LHCN-M2 (cell line): ENCODE data around the gene PCDHGA11. TPM values are rescaled to one million over a fixed set of nuclear protein-coding genes. Genes with fewer than 3 reads are reported as not detected.
"Not testable (repeated sequence)": the region's sequence is repeated elsewhere in the genome, so short reads cannot be mapped to it uniquely, and the experiment has no call there.

Source experiments
- DNase-seq: peaks from one replicate; pipeline ENCODE4 v3.0.0-alpha.2; 2012; ENCODE audit warnings: low read depth
- total RNA-seq: library from RNA; depleted of rRNA; stranded (reverse); fragments of >200 nt; gene quantifications from 2 replicates; pipeline ENCODE4 v1.2.3, GENCODE V29; 2014

Gene PCDHGA11
- total RNA-seq, 1 experiment from 2014 or later, result 0.75 TPM

GRCh38 chr5:141398608-141399007 lies 22.2 kb upstream of the PCDHGA11 start:
- no peak for DNase-seq

DNA sequence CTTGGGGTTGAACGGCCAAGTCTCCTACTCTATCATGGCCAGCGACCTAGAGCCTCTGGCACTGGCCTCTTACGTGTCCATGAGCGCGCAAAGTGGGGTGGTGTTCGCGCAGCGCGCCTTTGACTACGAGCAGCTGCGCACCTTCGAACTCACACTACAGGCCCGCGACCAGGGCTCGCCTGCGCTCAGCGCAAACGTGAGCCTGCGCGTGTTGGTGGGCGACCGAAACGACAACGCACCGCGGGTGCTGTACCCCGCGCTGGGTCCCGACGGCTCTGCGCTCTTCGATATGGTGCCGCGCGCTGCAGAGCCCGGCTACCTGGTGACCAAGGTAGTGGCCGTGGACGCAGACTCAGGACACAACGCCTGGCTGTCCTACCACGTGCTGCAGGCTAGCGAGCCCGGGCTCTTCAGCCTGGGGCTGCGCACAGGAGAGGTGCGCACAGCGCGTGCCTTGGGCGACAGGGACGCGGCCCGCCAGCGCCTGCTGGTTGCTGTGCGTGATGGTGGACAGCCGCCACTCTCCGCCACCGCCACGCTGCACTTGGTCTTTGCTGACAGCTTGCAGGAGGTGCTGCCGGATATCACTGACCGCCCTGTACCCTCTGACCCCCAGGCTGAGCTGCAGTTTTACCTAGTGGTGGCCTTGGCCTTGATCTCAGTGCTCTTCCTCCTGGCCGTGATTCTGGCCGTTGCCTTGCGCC lies 21.1 kb upstream of the PCDHGA11 start:
- DNase-seq, result no peak

GRCh38 chr5:141402553-141403243 lies 18.2 kb upstream of the PCDHGA11 start, which contains the start of gene PCDHGA9:
Gene PCDHGA9, plus strand, starts transcription at chr5:141402778. Its CDS starts 175 bp downstream, at chr5:141402953.
- DNase-seq, result no peak

- DNase-seq, result no peak
Observed at GRCh38 chr5:141403387-141403786, 17.5 kb upstream of the PCDHGA11 start.

- DNase-seq, result not testable (repeated sequence)
Observed at GRCh38 chr5:141407790-141408505, 12.9 kb upstream of the PCDHGA11 start, which contains the start of gene PCDHGB6. Gene PCDHGB6, plus strand, starts transcription at chr5:141408021. Its CDS starts 182 bp downstream, at chr5:141408203.

- no peak for DNase-seq
Observed at GRCh38 chr5:141409598-141410306, 11.1 kb upstream of the PCDHGA11 start.

DNA sequence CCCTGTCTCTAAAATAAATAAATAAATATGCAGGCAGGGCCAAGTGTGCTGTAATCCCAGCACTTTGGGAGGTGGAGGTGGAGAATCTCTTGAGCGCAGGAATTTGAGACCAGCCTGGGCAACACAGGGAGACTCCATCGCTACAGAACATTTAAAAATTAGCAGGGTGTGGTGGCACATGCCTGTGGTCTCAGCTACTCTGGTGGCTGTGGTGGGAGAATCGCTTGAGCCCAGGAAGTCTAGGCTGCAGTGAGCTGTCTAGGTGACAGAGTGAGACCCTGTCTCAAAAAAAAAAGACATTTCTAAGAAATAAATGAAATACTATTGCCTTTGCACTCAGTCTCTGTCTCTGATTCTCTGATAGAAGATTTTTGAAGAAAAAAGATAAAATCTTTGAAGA lies 9.3 kb upstream of the PCDHGA11 start:
- no peak for DNase-seq

DNA sequence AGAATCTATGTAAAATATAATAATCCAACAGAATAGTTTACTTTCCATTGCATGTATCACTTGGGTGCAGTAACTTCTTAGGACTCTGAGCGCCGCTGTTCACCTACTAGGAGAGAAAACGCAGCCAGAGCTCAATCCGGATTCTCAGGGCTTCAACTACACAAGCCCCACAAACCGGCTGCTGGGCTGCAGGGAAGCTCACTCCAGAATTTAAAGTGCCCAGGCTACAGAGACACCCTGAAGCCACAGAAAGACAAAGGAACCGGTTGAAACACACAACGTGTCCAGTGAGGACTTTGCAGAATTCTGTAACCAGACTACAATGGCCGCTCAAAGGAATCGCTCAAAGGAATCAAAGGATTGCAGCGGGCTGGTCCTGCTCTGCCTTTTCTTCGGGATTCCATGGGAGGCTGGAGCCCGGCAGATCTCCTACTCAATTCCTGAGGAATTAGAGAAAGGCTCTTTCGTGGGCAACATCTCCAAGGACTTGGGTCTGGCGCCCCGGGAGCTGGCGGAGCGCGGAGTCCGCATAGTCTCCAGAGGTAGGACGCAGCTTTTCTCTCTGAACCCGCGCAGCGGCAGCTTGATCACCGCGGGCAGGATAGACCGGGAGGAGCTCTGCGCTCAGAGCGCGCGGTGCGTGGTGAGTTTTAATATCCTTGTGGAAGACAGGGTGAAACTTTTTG lies 7.9 kb upstream of the PCDHGA11 start, which contains the start of gene PCDHGA10:
TSS of gene PCDHGA10 (plus strand) at position 134 of the 686 bp plus-strand sequence. CDS start at position 323, 189 bp downstream.
- peak; percentile 77 for DNase-seq

DNA sequence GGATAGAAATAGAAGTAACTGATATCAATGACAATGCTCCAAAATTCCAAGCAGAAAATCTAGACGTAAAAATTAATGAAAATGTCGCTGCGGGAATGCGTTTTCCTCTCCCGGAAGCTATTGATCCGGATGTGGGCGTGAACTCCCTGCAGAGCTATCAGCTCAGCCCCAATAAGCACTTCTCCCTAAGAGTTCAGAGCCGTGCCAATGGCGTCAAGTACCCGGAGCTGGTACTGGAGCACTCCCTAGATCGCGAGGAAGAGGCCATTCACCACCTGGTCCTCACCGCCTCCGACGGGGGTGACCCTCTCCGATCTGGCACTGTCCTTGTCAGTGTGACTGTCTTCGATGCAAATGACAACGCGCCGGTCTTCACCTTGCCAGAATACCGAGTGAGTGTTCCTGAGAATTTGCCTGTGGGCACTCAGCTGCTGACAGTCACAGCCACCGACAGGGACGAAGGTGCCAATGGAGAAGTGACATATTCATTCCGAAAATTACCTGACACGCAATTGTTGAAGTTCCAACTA lies 7.2 kb upstream of the PCDHGA11 start:
- DNase-seq, result peak; percentile 15

DNA sequence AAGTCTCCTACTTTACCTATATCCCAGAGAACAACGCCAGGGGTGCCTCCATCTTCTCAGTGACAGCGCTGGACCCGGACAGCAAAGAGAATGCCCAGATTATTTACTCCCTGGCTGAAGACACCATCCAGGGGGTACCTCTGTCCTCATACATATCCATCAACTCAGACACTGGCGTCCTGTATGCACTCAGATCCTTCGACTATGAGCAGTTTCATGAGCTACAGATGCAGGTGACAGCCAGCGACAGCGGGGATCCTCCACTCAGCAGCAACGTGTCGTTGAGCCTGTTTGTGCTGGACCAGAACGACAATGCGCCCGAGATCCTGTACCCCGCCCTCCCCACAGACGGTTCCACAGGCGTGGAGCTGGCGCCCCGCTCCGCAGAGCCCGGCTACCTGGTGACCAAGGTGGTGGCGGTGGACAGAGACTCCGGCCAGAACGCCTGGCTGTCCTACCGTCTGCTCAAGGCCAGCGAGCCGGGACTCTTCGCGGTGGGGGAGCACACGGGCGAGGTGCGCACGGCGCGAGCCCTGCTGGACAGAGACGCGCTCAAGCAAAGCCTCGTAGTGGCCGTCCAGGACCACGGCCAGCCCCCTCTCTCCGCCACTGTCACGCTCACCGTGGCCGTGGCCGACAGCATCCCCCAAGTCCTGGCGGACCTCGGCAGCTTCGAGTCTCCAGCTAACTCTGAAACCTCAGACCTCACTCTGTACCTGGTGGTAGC lies 6.1 kb upstream of the PCDHGA11 start:
- DNase-seq, result not testable (repeated sequence)

DNA sequence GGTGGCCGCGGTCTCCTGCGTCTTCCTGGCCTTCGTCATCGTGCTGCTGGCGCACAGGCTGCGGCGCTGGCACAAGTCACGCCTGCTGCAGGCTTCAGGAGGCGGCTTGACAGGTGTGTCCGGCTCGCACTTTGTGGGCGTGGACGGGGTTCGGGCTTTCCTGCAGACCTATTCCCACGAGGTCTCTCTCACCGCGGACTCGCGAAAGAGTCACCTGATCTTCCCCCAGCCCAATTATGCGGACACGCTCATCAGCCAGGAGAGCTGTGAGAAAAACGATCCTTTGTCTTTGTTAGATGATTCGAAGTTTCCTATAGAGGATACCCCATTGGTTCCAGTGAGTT lies 5.6 kb upstream of the PCDHGA11 start:
- not testable (repeated sequence) for DNase-seq

DNA sequence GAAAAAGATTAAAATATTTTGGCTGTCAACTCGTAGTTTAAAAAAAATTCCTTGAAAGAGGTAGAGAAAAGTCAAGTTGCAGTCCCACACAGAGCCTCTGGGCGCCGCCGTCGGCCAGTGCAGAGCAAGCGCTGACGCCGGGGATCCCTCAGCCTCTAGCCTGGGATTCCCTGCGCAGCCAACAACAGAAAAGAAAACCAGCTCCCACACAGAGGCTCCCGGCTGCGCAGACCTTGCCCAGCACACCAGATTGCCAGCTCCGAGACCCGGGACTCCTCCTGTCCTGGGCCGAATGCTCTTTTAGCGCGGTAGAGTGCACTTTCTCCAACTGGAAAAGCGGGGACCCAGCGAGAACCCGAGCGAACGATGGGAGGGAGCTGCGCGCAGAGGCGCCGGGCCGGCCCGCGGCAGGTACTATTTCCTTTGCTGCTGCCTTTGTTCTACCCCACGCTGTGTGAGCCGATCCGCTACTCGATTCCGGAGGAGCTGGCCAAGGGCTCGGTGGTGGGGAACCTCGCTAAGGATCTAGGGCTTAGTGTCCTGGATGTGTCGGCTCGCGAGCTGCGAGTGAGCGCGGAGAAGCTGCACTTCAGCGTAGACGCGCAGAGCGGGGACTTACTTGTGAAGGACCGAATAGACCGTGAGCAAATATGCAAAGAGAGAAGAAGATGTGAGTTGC lies 3.2 kb upstream of the PCDHGA11 start, which contains the start of gene PCDHGB7:
TSS of gene PCDHGB7 (plus strand) at position 184 of the 679 bp plus-strand sequence. CDS start at position 367, 183 bp downstream.
- DNase-seq, result peak; percentile 13

DNA sequence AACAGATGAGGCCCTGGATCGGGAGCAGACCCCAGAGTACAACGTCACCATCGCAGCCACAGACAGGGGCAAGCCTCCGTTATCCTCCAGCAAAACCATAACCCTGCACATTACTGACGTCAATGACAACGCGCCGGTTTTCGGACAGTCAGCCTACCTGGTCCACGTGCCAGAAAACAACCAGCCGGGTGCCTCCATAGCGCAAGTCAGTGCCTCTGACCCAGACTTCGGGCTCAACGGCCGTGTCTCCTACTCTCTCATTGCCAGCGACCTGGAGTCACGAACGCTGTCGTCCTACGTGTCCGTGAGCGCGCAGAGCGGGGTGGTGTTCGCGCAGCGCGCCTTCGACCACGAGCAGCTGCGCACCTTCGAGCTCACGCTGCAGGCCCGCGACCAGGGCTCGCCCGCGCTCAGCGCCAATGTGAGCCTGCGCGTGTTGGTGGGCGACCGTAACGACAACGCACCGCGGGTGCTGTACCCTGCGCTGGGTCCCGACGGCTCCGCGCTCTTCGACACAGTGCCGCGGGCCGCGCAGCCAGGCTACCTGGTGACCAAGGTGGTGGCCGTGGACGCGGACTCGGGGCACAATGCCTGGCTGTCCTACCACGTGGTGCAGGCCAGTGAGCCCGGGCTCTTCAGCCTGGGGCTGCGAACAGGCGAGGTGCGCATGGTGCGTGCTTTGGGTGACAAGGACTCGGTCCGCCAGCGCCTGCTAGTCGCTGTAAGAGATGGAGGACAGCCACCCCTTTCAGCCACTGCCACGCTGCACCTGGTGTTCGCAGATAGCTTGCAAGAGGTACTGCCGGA lies 1.6 kb upstream of the PCDHGA11 start:
- DNase-seq, result no peak

DNA sequence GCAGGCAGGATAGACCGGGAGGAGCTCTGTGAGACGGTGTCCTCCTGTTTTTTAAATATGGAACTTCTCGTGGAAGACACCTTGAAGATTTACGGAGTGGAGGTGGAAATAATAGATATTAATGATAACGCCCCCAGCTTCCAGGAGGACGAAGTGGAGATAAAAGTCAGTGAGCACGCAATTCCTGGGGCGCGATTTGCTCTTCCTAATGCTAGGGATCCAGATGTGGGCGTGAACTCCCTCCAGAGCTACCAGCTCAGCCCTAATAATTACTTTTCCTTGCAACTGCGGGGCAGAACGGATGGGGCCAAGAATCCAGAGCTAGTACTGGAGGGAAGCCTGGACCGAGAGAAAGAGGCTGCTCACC lies 621 bp downstream of the PCDHGA11 start:
- DNase-seq, result no peak

GRCh38 chr5:141422742-141423291 lies 2.0 kb downstream of the PCDHGA11 start:
- DNase-seq, result no peak

DNA sequence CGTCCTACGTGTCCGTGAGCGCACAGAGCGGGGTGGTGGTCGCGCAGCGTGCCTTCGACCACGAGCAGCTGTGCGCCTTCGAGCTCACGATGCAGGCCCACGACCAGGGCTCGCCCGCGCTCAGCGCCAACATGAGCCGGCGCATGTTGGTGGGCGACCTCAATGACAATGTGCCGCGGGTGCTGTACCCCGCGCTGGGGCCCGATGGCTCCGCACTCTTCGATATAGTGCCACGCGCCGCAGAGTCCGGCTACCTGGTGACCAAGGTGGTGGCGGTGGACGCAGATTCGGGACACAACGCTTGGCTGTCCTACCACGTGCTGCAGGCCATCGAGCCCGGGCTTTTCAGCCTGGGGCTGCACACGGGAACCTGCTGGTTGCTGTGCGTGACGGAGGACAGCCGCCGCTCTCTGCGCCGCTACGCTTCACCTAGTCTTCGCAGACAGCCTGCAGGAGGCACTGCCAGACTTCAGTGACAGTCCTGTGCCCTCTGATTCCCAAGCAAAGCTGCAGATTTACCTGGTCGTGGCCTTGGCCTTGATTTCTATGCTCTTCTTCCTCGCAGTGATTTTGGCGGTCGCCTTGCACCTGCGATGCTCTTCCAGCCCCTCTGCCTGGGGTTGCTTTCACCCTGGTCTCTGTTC lies 7.1 kb downstream of the PCDHGA11 start:
- no peak for DNase-seq

- peak; percentile 83 for DNase-seq
Observed at GRCh38 chr5:141430332-141431113, 9.7 kb downstream of the PCDHGA11 start, which contains the start of gene PCDHGA12. Gene PCDHGA12, plus strand, starts transcription at chr5:141430507. Its CDS starts 253 bp downstream, at chr5:141430760.
